IPS-NIHi7 (cell line): ENCODE results near the gene DIAPH1.
"Not testable (repeated sequence)": the region's sequence is repeated elsewhere in the genome, so short reads cannot be mapped to it uniquely, and the experiment has no call there.

Experiments used
- DNase-seq: peaks from one replicate; pipeline ENCODE4 v3.0.0; 2012; ENCODE audit warnings: mixed read lengths; ENCODE audit errors: extremely low spot score

DIAPH1 gene

DNA sequence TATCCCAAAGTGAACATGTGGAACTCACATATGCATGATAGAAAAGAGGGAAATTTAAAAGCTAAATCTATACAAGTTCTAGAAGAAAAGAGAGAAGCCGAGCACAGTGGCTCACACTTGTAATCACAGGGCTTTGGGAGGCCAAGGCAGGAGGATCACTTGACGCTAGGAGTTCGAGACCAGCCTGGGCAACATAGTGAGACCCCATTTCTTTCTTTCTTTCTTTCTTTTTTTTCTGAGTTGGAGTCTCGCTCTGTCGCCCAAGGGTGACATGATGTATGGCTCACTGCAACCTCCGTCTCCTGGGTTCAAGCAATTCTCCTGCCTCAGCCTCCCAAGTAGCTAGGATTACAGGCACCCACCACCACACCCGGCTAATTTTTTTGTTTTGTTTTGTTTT, 8.9 kb downstream of the DIAPH1 start:
- DNase-seq = not testable (repeated sequence)

DNA sequence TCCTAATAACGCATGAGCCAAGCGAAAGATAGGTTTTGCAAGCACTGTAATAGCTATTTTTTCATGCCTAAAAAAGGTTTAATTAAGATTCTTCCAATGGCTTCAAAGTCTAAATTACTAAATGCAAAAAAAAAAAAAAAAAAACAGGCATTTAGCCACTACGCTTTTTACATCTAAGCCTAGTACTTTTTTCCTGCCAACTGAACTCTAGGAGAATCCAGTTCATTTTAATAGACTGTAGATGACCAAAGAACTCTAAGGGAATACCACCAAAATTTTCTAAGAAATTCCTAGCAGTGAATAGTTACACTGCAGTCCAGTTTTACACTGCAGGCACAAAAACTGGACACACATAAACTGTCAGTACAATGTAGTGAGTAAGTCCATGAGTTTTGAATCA, 9.8 kb downstream of the DIAPH1 start:
- DNase-seq = no peak

DNA sequence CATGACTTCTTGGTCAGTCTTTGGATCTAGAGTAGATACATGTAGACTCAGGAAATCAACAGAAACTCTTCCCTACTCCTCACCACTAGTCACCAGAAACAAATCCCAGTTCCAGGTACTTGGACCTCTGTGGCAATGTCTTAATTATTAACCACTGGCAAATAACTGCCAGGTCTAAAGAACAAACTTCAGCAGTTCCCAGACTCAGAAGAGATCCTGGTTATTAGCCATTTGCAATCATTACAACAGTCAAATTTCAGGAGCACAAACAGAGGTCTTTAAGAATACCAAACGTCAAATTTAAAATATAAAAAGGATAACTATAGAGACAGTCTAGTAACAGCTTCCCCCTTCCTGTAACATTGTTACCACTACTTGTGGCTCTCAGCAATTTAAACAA, 10.2 kb downstream of the DIAPH1 start:
- no peak for DNase-seq

DNA sequence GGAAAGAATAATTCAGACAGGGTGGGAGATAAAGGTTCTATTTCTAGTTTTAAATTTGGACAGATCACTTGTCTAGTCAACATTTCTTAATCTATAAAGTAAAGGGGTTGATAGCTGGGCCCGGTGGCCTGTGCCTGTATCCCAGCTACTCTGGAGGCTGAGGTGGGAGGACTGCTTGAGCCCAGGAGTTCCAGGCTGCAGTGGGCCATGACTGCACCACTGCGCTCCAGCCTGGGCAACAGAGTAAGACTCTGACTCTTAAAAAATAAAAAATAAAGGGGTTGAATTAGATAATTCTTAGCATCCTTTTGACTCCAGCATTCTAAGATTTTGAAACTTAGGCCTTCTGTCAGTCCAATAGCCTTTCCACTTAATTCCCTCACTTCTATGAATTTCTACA, 10.8 kb downstream of the DIAPH1 start:
- DNase-seq = no peak

DNA sequence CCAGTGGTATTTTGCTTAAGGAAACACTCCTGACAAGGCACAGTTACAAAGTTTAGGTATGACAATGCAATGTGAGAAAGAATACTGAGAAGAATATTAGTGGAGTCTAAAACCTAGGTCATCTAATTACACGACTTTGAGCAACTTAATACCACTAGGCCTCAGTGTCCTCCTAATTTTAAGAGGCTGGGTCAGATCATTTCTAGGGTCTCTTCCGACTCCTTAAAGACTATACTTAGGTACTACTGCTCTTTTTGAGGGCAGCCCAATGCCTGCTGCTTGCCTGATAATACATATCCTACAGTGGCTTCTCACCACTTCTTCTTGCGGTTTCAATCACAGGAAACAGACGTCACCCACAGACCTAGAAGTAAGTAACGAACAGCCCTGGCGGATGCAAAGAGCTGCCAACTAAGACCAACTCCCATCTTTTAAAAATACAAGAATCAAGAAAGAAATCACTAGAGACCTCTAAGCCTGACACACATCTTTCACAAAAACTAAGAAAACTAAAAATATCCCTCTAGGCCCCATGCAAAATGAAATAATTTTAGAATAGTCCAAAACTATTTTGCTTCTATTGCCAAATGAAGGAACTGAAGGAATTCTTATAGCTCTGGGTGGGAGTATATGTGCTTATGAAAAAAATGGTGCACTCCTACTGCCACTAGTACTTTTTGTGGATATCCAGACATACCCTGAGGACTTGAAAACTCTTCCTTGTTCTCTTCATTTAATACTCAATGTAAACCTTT, 13.1 kb downstream of the DIAPH1 start:
- no peak for DNase-seq

DNA sequence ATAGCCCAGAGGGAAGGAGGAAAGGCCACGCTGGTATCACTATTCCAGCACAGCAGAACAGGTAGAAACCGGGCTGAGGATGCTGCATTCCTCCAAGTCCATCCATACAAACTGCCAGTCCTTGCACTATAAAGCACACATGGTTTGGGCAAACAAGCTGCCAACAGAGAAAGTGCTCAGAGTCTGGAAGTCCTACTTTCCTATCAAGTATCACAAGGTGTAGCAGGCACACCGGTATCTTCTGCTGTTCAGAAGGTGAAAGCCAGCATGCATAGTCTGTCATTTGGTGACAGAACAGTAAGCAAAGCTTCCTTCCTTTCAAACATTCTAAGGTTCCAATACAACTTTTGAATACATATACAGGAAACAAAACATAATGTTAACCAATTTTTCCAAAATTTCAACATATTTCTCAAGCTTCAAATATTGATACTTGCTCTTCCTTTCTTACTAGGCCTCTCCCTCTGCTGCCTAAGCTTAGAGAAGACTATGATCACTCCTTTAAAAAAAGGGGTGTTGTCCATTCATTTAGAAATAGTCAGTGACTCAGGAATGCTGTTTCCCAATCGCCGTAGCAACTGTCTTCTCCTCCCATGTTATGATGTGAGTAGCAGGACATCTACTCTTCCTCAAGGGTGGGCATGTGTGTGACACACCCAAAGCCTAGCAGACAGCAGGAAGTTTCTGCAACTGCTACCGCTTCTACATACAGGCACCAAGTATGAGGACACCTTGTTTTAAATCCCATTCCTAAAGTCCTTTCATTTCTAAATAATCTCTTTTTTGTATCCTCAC, 14.7 kb downstream of the DIAPH1 start:
- peak; percentile 30 for DNase-seq

DNA sequence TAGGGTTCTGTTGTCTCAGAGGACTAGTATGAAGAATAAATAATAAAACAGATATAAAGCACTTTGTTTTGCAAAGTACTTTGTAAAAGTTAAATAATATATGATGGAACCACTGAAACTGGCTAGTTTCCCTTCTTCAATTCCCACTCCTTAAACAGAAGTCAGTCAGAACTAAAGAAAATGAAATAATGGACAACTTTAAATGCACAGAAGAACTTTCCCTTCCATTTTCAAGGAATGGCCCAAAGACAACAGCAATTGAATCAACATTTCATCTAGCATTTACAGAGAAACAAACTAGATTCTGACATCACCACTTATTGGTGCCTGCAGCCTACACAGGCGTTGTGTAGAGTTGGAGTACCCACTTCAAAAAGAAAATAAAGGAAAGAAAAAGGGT, 16.2 kb downstream of the DIAPH1 start:
- DNase-seq = no peak

DNA sequence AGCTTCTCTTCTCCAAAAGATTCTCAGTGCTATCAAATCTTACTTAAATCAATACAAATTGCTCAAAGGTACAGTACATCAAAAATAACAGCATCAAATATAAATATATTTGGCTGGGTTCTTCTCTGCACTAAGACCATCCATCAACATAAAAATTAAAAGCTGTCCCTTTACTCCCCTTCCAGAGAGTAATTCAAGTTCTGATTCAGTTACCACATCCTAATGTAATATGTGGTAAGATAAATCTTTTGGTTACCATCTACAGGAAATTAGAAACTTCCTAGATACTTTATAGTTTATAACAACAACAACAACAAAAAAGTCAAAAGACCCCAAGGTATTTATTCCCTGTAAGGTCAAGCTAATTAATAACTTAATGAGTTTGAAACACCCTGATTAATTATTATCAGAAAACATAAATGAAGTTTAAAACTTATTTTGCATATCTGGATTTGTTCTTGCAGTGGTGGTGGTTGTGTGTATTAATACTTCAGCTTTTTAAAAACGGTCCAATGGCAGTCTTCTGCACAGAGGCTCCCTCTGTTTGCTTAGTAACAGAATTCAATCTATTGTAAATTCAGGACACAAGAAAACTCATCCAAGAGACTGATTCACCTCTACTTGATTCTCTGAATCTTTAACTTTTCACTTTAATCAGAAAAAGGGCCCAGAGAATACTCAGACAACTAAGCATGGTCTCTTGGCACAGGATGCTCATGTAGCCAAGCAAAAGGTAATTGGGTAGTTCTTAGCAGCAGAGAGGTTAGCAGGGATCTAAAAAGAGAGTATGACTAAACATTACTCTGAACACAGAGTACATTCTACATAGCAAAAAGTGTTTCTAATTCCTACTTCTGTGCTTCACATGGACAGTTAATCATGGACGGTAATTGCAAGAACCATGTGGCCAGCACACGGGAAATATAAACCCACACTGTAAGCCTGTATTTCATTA, 20.1 kb downstream of the DIAPH1 start:
- DNase-seq = no peak

DNA sequence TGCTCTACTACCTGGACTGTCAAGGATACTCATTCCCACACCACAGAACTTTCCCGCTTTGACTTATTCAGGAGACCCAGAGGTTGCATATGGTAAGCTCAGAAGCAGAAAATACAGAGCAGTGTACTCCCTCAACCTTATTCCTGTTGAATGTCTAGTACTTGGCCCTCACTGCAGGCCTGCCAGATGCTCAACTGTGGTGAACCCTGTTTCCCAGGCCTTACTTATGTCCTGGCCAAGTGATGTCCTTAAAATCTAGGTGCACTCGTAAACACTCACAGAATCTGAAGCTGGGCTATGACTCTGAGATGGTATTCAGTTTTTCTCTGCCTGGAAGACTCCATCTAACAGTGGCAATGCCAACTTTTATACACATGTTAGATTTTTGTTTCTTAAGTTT, 21.0 kb downstream of the DIAPH1 start:
- DNase-seq = no peak

DNA sequence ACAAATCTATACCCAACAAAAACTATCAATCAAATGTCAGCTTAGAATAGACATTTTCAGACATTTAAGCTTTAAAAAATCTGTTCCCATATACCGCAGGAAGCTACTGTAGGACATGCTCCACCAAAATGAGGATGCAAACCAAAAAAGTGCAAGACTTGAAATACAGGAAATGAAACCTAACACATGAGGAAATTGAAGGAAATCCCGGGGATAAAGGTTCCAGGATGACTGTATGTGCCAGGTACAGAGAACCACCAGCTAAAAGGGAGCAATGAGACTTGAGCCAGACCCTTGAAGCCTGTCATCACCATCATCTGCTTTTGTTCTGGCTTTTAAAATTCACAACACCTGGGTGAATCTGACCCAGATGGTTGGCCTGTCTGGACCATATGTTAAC, 21.4 kb downstream of the DIAPH1 start:
- no peak for DNase-seq

DNA sequence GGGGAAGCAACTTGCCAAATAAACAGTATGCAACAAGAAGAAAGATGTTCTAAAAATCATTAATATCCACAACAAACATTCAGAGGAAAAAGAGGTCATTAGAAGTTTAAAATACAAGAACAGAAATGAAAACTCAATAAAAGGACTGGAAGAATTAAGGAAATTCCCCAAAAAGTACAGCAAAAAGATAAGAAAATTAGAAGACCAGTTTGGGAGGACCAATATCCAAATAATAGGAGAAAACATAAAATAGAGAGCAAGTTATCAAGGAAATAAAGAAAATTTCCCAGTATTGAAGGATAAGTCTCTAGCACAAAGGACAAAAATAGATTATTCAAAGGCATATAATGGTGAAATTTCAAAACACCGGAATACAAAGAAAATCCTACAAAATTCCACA, 21.9 kb downstream of the DIAPH1 start:
- DNase-seq = no peak

DNA sequence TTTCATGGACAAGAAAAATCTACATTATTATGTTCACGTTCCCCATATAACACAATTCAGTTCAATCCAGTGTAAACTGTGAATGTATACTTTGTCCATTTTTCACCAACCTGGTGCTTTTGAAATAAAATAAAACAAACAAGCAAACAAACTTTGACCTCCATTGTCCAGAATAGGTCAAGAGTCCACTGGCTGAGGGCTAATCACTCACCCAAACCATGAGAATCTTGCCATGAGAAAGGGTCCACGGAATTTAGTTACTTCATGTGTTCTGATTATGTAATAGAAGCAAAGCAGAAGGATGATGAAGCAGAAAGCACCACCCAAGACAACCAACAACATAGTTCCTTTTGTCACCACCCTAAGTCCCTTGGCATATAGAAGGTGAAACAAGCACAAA, 28.7 kb downstream of the DIAPH1 start:
- no peak for DNase-seq

DNA sequence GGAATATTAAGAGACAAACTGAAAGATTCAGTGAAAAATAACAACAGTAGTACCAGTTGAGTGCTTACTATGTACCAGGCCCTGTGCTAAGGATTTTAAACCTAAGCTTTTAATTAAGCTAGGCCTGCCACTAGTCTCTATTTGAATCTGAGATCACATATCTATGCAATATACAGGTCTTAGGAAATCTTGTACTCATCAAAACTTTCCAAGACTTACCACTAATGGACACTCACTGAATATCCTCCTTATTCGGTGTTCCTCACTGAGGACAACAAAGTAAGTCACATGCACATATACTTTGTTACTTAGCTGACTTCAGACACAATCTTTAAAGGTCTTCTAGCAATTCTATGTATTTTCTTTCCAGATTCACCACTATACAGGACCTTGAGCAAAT, 32.6 kb downstream of the DIAPH1 start:
- no peak for DNase-seq

DNA sequence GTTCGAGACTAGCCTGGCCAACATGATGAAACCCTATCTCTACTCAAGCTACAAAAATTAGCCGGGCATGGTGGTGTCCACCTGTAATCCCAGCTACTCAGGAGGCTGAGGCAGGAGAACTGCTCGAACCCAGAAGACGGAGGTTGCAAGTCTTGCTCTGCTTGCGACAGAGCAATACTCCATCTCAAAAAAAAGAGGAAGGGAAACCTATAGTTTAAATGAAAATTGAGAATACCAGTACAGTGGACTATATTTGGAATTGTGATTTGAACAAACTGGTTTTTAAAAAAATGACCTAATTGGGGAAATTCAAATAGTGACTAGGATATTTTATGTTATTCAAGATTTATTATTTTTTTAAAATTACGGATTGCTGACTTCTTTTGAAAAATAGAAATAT, 33.2 kb downstream of the DIAPH1 start:
- no peak for DNase-seq

DNA sequence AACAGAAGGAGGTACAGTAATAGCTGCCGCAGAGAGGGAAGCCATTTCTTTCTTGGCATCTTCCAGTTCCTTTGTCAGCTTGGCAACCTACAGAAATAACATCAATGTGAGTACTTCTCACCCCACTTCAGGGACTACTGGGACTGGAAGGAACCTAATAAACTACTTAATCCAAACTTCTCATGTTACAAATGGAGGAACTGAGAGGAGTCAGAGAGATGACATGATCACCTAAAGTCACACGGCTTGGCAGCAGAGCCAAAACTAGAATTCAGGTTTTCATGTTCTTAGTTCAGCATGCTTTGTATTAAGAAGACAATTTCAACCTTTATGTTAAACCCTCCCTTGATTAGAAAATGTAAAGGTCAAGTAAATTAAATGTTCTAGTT, 44.7 kb downstream of the DIAPH1 start:
- DNase-seq = no peak

DNA sequence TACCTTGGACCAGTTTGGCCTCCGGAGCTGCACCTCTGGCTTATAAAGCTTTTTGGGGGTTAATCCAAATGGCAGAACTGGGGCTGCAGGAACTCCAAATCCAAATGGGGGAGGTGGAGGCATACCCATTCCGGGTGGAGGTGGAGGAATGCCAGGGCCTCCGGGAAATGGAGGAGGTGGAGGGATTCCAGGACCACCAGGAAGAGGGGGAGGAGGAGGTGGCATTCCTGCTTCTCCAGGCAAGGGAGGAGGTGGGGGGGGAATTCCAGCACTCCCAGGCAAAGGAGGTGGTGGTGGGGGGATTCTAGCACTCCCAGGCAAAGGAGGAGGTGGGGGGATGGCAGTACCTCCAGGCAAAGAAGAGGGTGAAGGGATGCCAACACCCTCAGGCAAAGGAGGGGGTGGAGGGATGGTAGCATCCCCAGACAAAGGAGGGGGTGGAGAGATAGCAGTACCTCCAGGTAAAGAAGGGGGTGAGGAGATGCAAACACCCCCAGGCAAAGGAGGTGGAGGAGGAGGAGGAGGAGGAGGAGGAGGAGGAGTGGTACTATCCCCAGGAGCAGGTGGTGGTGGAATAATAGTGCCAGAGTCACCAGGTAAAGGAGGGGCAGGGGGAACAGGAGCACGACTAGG, 45.2 kb downstream of the DIAPH1 start:
- DNase-seq = peak; percentile 16

DNA sequence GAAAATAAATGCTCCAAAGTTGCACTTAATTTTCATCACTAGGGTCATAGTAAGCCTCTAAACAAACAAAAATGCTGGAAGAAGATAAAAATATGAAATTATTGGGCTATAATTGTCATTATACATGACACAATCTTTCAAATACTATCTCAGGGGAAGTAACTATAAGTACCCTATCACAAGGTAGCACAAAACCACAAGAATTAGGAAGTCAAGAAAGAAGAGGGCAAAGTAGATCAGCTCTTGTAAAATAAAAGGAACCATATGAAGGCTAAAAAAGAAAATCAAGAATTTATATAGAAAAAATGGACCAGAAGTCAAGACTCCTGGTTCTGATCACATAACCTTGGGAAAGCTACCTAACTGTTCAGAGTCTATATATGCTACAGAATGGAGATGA, 48.1 kb downstream of the DIAPH1 start:
- no peak for DNase-seq

DNA sequence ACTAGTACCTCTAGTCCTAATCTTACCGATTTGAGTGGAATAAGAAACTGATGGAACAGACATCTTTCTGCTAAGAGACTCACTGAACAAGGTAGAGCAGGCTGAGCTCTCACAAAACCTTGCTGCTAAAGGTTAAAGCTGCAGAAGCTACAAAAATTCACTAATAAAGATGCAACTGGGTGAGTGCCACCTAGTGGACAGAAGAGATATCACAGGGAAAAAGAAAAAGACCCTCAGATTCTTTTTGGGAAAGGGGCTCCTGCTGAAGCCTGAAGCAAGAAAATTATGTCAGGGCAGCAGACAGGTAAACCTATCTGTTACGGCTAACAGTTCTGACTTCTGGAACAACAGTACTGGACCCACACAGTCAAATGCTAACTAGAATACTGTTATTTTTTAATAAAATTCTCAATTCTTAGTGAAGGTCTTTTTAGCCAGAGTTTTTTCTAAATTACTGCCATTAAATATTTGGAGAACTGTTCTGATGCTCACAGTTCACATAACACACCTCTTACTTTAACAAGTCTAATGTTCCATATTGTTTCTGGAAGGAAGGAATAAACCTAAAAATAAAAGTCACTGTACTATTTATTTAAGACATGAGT, 51.2 kb downstream of the DIAPH1 start:
- peak; percentile 33 for DNase-seq

DNA sequence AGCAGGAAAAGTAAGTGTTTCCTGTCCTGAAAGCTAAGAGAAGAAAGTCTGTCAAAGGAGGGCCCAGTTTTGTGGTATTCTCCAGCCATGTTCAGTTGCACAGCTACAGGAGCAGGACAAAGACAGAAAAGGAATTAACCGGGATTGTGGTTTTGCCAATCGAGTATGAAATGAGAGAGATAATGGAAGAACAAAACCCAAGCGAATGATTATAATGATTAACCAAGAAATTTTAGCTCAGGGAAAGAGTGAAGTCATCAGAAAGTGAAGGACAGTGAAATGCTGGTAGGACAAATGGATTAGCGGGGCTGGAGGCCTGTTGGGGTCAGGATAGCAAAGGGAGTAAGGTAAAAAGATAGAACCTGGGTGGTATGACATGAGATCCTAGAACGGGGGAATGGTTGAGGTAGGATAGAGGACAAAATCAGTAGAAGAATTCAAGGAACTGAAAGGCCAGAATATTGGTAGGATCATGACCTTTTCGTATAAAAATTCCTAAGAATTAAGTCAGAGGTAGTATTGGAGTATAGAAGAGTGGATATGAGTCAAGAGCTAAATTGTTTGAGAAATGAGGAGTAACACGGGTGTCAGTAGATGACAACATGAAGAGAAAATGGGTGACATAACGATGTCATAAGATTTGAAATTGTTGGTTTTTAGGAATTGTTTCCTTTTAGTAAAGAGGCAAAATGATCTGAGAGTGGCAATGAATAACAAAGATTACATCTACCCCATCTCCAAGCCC, 52.8 kb downstream of the DIAPH1 start:
- no peak for DNase-seq

DNA sequence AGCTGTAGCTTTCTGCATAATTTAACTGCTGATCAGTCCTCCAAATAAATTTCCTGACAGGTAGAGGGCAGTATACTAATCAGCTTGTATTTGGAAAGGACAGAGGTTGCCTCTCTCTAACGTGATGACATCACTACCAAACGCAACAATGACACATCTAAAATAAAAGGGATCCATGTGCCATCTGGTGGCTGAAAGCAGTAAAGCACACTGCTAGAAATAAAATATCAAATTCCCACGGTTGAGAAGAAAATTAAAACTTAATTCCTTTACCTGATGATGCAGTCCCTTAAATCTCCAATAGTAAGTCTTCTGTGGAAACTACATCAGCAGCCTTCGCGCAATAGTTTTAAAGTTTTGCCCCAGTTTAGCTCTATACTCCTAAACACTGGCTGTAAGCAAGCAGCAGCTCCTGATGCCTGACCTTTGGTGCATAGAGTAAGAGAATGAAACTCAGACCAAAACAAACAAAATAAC, 54.5 kb downstream of the DIAPH1 start:
- DNase-seq = peak; percentile 59
